Measurements from ENCODE around the gene RGS2.

DNA sequence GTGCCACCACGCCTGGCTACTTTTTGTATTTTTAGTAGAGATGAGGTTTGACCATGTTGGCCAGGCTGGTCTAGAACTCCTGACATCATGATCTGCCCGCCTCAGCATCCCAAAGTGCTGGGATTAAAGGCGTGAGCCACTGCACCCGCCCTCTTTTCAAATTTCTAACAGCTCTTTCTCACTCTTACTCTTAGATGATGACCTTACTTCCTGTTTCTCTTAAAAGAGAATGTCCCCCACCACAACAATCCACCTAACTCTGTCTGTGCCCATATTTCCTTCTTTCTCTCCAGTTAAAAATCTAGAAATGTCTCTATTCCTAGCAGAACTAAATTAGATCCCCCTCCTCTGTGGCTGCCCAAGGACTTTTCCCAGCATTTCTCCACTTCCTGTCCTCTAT, 46.6 kb upstream of the RGS2 start:
- TF ChIP-seq, protein P1, sequence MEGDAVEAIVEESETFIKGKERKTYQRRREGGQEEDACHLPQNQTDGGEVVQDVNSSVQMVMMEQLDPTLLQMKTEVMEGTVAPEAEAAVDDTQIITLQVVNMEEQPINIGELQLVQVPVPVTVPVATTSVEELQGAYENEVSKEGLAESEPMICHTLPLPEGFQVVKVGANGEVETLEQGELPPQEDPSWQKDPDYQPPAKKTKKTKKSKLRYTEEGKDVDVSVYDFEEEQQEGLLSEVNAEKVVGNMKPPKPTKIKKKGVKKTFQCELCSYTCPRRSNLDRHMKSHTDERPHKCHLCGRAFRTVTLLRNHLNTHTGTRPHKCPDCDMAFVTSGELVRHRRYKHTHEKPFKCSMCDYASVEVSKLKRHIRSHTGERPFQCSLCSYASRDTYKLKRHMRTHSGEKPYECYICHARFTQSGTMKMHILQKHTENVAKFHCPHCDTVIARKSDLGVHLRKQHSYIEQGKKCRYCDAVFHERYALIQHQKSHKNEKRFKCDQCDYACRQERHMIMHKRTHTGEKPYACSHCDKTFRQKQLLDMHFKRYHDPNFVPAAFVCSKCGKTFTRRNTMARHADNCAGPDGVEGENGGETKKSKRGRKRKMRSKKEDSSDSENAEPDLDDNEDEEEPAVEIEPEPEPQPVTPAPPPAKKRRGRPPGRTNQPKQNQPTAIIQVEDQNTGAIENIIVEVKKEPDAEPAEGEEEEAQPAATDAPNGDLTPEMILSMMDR (IDR thresholded peaks at IDR 0.05) = no peak
- TF ChIP-seq POLR2A (IDR thresholded peaks at IDR 0.05) = no peak

Measured in thyroid gland (tissue), 4 donors.